SK-N-SH treated with all-trans-retinoic acid at 6 μM for 48 hours (cell line): ENCODE results near the gene ILF3.

Source experiments
- ATAC-seq: fragments of 200-7000 bp; cut with Tn5 transposase; 3 replicates; pipeline ENCODE4 v1.9.1; 2020; ENCODE audit warnings: mild to moderate bottlenecking, moderate library complexity
- ARNTL ChIP-seq: fragments of 450-650 bp; formaldehyde crosslinking; IDR thresholded peaks from 2 replicates; pipeline ENCODE4 v1.5.0; 2020; ENCODE audit warnings: low read depth, mild to moderate bottlenecking, moderate library complexity, borderline replicate concordance
- BACH2 ChIP-seq: fragments of 250-450 bp; sonication (Bioruptor Pico); IDR thresholded peaks from 2 replicates; pipeline ENCODE4 v1.9.0; 2021; ENCODE audit warnings: mild to moderate bottlenecking, borderline replicate concordance
- CSDC2 ChIP-seq: fragments of 250-450 bp; sonication (Bioruptor Pico); IDR thresholded peaks from 2 replicates; pipeline ENCODE4 v1.5.0; 2020; ENCODE audit warnings: mild to moderate bottlenecking, moderate library complexity
- ESRRG ChIP-seq: fragments of 250-450 bp; sonication (Bioruptor Pico); IDR thresholded peaks from 2 replicates; pipeline ENCODE4 v1.6.1; 2021; ENCODE audit warnings: mild to moderate bottlenecking
- GLIS3 ChIP-seq: fragments of 250-450 bp; sonication (Bioruptor Pico); IDR thresholded peaks from 2 replicates; pipeline ENCODE4 v1.5.0; 2020; ENCODE audit warnings: mild to moderate bottlenecking, moderate library complexity
- ISL1 ChIP-seq: fragments of 250-450 bp; sonication (Bioruptor Pico); IDR thresholded peaks from 2 replicates; pipeline ENCODE4 v2.1.2; 2022; ENCODE audit warnings: mild to moderate bottlenecking, moderate library complexity
- OSR1 ChIP-seq: fragments of 250-450 bp; sonication (Bioruptor Pico); IDR thresholded peaks from 2 replicates; pipeline ENCODE4 v1.8.0; 2022; ENCODE audit warnings: moderate library complexity, mild to moderate bottlenecking, inconsistent platforms
- PPARA ChIP-seq: fragments of 250-450 bp; sonication (Bioruptor Pico); IDR thresholded peaks from 2 replicates; pipeline ENCODE4 v1.5.0; 2020; ENCODE audit warnings: mild to moderate bottlenecking, borderline replicate concordance
- RARB ChIP-seq: fragments of 250-450 bp; sonication (Bioruptor Pico); IDR thresholded peaks from 2 replicates; pipeline ENCODE4 v1.8.0; 2021; ENCODE audit warnings: mild to moderate bottlenecking, moderate library complexity
- SNAI2 ChIP-seq: fragments of 250-450 bp; sonication (Bioruptor Pico); IDR thresholded peaks from 2 replicates; pipeline ENCODE4 v1.5.0; 2020; ENCODE audit warnings: mild to moderate bottlenecking, moderate library complexity
- TCF4 ChIP-seq: fragments of 250-450 bp; sonication (Bioruptor Pico); IDR thresholded peaks from 2 replicates; pipeline ENCODE4 v1.8.0; 2021; ENCODE audit warnings: mild to moderate bottlenecking, moderate library complexity, borderline replicate concordance
- TOX ChIP-seq: fragments of 250-450 bp; sonication (Bioruptor Pico); IDR thresholded peaks from 2 replicates; pipeline ENCODE4 v1.8.0; 2021; ENCODE audit warnings: mild to moderate bottlenecking, moderate library complexity, borderline replicate concordance
- ZC3H10 ChIP-seq: fragments of 250-450 bp; sonication (Bioruptor Pico); IDR thresholded peaks from 2 replicates; pipeline ENCODE4 v1.5.1; 2021; ENCODE audit warnings: mild to moderate bottlenecking, moderate library complexity
- ZFP3 ChIP-seq: fragments of 250-450 bp; sonication (Bioruptor Pico); IDR thresholded peaks from 2 replicates; pipeline ENCODE4 v1.5.0; 2020; ENCODE audit warnings: mild to moderate bottlenecking, moderate library complexity
- ZFP30 ChIP-seq: fragments of 450-650 bp; formaldehyde crosslinking; IDR thresholded peaks from 2 replicates; pipeline ENCODE4 v1.5.0; 2022; ENCODE audit warnings: mild to moderate bottlenecking, moderate library complexity
- ZNF565 ChIP-seq: fragments of 450-650 bp; formaldehyde crosslinking; conservative IDR thresholded peaks from 2 replicates; pipeline ENCODE4 v1.5.0; 2020; ENCODE audit warnings: low read depth, mild to moderate bottlenecking, moderate library complexity
- ZNF70 ChIP-seq: fragments of 450-650 bp; formaldehyde crosslinking; IDR thresholded peaks from 2 replicates; pipeline ENCODE4 v1.5.0; 2020; ENCODE audit warnings: mild to moderate bottlenecking, moderate library complexity
- ZNF8 ChIP-seq: fragments of 450-650 bp; formaldehyde crosslinking; IDR thresholded peaks from 2 replicates; pipeline ENCODE4 v1.5.0; 2020; ENCODE audit warnings: mild to moderate bottlenecking, moderate library complexity
- TF ChIP-seq, protein P1 (sequence below): fragments of 250-450 bp; sonication (Bioruptor Pico); IDR thresholded peaks from 2 replicates; pipeline ENCODE4 v1.8.0; 2021; ENCODE audit warnings: low read depth, mild to moderate bottlenecking, moderate library complexity, borderline replicate concordance
- TF ChIP-seq, protein P2 (sequence below): fragments of 250-450 bp; sonication (Bioruptor Pico); IDR thresholded peaks from 2 replicates; pipeline ENCODE4 v1.5.1; 2020; ENCODE audit warnings: low read depth, mild to moderate bottlenecking, moderate library complexity
- TF ChIP-seq, protein P3 (sequence below): fragments of 250-450 bp; sonication (Bioruptor Pico); IDR thresholded peaks from 2 replicates; pipeline ENCODE4 v1.5.1; 2021; ENCODE audit warnings: mild to moderate bottlenecking, moderate library complexity
- TF ChIP-seq, protein P4 (sequence below): fragments of 250-450 bp; sonication (Bioruptor Pico); IDR thresholded peaks from 2 replicates; pipeline ENCODE4 v1.5.0; 2020; ENCODE audit warnings: mild to moderate bottlenecking, moderate library complexity
- TF ChIP-seq, protein P5 (sequence below): fragments of 250-450 bp; sonication (Bioruptor Pico); IDR thresholded peaks from 2 replicates; pipeline ENCODE4 v1.8.0; 2020; ENCODE audit warnings: mild to moderate bottlenecking, moderate library complexity, borderline replicate concordance

ILF3 gene

DNA sequence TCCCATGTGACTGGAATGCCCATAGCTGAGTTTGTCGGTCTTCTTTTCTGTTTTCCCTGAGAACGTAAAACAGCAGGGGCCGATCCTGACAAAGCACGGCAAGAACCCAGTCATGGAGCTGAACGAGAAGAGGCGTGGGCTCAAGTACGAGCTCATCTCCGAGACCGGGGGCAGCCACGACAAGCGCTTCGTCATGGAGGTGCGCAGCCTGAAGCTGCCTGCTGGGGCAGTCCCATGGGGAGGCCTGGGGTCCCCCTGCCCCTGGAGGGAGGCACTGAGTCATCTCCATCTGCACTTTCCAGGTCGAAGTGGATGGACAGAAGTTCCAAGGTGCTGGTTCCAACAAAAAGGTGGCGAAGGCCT is 28.9 kb downstream of the ILF3 start:
- TF ChIP-seq ESRRG (no peak), TCF4 (no peak), SNAI2 (CRISPR knock-in tag) (no peak), PPARA (no peak), BACH2 (CRISPR knock-in tag) (no peak), TOX (CRISPR knock-in tag) (no peak), ZNF8 (no peak), ARNTL (CRISPR knock-in tag) (no peak), ISL1 (CRISPR knock-in tag) (no peak), RARB (no peak), ZFP3 (no peak), OSR1 (CRISPR knock-in tag) (no peak), ZFP30 (CRISPR knock-in tag) (no peak), CSDC2 (no peak), ZNF70 (CRISPR knock-in tag) (no peak)
- TF ChIP-seq, protein P1, sequence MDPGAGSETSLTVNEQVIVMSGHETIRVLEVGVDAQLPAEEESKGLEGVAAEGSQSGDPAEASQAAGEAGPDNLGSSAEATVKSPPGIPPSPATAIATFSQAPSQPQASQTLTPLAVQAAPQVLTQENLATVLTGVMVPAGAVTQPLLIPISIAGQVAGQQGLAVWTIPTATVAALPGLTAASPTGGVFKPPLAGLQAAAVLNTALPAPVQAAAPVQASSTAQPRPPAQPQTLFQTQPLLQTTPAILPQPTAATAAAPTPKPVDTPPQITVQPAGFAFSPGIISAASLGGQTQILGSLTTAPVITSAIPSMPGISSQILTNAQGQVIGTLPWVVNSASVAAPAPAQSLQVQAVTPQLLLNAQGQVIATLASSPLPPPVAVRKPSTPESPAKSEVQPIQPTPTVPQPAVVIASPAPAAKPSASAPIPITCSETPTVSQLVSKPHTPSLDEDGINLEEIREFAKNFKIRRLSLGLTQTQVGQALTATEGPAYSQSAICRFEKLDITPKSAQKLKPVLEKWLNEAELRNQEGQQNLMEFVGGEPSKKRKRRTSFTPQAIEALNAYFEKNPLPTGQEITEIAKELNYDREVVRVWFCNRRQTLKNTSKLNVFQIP (CRISPR knock-in tag), result no peak
- TF ChIP-seq, protein P2, sequence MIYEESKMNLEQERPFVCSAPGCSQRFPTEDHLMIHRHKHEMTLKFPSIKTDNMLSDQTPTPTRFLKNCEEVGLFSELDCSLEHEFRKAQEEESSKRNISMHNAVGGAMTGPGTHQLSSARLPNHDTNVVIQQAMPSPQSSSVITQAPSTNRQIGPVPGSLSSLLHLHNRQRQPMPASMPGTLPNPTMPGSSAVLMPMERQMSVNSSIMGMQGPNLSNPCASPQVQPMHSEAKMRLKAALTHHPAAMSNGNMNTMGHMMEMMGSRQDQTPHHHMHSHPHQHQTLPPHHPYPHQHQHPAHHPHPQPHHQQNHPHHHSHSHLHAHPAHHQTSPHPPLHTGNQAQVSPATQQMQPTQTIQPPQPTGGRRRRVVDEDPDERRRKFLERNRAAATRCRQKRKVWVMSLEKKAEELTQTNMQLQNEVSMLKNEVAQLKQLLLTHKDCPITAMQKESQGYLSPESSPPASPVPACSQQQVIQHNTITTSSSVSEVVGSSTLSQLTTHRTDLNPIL (CRISPR knock-in tag), result no peak
- TF ChIP-seq, protein P3, sequence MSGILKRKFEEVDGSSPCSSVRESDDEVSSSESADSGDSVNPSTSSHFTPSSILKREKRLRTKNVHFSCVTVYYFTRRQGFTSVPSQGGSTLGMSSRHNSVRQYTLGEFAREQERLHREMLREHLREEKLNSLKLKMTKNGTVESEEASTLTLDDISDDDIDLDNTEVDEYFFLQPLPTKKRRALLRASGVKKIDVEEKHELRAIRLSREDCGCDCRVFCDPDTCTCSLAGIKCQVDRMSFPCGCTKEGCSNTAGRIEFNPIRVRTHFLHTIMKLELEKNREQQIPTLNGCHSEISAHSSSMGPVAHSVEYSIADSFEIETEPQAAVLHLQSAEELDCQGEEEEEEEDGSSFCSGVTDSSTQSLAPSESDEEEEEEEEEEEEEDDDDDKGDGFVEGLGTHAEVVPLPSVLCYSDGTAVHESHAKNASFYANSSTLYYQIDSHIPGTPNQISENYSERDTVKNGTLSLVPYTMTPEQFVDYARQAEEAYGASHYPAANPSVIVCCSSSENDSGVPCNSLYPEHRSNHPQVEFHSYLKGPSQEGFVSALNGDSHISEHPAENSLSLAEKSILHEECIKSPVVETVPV (CRISPR knock-in tag), result no peak
- TF ChIP-seq, protein P4, sequence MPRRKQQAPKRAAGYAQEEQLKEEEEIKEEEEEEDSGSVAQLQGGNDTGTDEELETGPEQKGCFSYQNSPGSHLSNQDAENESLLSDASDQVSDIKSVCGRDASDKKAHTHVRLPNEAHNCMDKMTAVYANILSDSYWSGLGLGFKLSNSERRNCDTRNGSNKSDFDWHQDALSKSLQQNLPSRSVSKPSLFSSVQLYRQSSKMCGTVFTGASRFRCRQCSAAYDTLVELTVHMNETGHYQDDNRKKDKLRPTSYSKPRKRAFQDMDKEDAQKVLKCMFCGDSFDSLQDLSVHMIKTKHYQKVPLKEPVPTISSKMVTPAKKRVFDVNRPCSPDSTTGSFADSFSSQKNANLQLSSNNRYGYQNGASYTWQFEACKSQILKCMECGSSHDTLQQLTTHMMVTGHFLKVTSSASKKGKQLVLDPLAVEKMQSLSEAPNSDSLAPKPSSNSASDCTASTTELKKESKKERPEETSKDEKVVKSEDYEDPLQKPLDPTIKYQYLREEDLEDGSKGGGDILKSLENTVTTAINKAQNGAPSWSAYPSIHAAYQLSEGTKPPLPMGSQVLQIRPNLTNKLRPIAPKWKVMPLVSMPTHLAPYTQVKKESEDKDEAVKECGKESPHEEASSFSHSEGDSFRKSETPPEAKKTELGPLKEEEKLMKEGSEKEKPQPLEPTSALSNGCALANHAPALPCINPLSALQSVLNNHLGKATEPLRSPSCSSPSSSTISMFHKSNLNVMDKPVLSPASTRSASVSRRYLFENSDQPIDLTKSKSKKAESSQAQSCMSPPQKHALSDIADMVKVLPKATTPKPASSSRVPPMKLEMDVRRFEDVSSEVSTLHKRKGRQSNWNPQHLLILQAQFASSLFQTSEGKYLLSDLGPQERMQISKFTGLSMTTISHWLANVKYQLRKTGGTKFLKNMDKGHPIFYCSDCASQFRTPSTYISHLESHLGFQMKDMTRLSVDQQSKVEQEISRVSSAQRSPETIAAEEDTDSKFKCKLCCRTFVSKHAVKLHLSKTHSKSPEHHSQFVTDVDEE (CRISPR knock-in tag), result no peak
- TF ChIP-seq, protein P5, sequence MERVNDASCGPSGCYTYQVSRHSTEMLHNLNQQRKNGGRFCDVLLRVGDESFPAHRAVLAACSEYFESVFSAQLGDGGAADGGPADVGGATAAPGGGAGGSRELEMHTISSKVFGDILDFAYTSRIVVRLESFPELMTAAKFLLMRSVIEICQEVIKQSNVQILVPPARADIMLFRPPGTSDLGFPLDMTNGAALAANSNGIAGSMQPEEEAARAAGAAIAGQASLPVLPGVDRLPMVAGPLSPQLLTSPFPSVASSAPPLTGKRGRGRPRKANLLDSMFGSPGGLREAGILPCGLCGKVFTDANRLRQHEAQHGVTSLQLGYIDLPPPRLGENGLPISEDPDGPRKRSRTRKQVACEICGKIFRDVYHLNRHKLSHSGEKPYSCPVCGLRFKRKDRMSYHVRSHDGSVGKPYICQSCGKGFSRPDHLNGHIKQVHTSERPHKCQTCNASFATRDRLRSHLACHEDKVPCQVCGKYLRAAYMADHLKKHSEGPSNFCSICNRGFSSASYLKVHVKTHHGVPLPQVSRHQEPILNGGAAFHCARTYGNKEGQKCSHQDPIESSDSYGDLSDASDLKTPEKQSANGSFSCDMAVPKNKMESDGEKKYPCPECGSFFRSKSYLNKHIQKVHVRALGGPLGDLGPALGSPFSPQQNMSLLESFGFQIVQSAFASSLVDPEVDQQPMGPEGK, result no peak
- ATAC-seq, result no peak

DNA sequence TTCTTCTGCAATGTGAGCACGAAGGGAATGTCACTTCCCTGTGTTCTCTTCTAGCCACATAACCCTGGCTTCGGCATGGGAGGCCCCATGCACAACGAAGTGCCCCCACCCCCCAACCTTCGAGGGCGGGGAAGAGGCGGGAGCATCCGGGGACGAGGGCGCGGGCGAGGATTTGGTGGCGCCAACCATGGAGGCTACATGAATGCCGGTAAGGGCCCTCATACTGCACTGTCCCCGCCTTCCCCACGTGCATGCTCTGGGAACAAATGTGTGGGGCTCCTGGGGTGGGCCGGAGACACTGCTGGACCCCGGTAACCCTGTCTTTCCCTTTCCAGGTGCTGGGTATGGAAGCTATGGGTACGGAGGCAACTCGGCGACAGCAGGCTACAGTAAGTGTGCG is 29.4 kb downstream of the ILF3 start:
- ATAC-seq, result no peak
- no peak for TF ChIP-seq ZNF565 (CRISPR knock-in tag)
- TF ChIP-seq PPARA, result no peak
- TF ChIP-seq GLIS3, result no peak
- TF ChIP-seq ZFP30 (CRISPR knock-in tag), result no peak
- no peak for TF ChIP-seq ARNTL (CRISPR knock-in tag)
- TF ChIP-seq, protein P1 (CRISPR knock-in tag), result no peak
- no peak for TF ChIP-seq TCF4
- TF ChIP-seq CSDC2, result no peak
- TF ChIP-seq ZC3H10 (CRISPR knock-in tag), result no peak
- TF ChIP-seq, protein P2 (CRISPR knock-in tag), result no peak
- no peak for TF ChIP-seq ZNF8
- TF ChIP-seq, protein P5, result no peak
- TF ChIP-seq OSR1 (CRISPR knock-in tag), result no peak
- no peak for TF ChIP-seq SNAI2 (CRISPR knock-in tag)
- TF ChIP-seq TOX (CRISPR knock-in tag), result no peak
- no peak for TF ChIP-seq BACH2 (CRISPR knock-in tag)
- TF ChIP-seq ISL1 (CRISPR knock-in tag), result no peak
